Measurements from ENCODE around the gene WNT9B. TPM values are rescaled to one million over a fixed set of nuclear protein-coding genes. Genes with fewer than 3 reads are reported as not detected.

Gene WNT9B
- total RNA-seq, 1 donor from 2014 or later, result not detected

- H3K27ac Mint-ChIP-seq (ENCODE audit: unreplicated experiment), result no peak overlapping the region
- H3K27me3 Mint-ChIP-seq (ENCODE audit: low read depth), result peaks cover 10% of the 10 kb centered on the region
- H3K4me1 Mint-ChIP-seq (ENCODE audit: low read depth), result no peaks in the 10 kb centered on the region
- DNase-seq (ENCODE audit: low spot score), result peak; percentile 69
- H3K4me3 Mint-ChIP-seq (ENCODE audit: unreplicated experiment), result no peak overlapping the region
- TF ChIP-seq CTCF (IDR thresholded peaks at IDR 0.05), result no peak
- no peaks in the 10 kb centered on the region for H3K9me3 Mint-ChIP-seq (ENCODE audit: low read depth)
- H3K36me3 Mint-ChIP-seq (ENCODE audit: low read depth), result no peaks in the 10 kb centered on the region
These were observed 29.6 kb downstream of the WNT9B start for GRCh38 chr17:46881015-46881414.

- no peaks in the 10 kb centered on the region for H3K4me1 Mint-ChIP-seq (ENCODE audit: low read depth)
- H3K4me3 Mint-ChIP-seq (ENCODE audit: unreplicated experiment), result no peak overlapping the region
- H3K27me3 Mint-ChIP-seq (ENCODE audit: low read depth), result peaks cover 11% of the 10 kb centered on the region
- H3K9me3 Mint-ChIP-seq (ENCODE audit: low read depth), result no peaks in the 10 kb centered on the region
- DNase-seq (ENCODE audit: low spot score), result no peak
- H3K36me3 Mint-ChIP-seq (ENCODE audit: low read depth), result no peaks in the 10 kb centered on the region
- TF ChIP-seq CTCF (IDR thresholded peaks at IDR 0.05), result no peak
- H3K27ac Mint-ChIP-seq (ENCODE audit: unreplicated experiment), result no peak overlapping the region
These were observed 31.3 kb downstream of the WNT9B start for GRCh38 chr17:46882666-46883065.

- H3K4me1 Mint-ChIP-seq (ENCODE audit: low read depth), result no peaks in the 10 kb centered on the region
- H3K9me3 Mint-ChIP-seq (ENCODE audit: low read depth), result no peaks in the 10 kb centered on the region
- H3K27me3 Mint-ChIP-seq (ENCODE audit: low read depth), result peaks cover 13% of the 10 kb centered on the region
- DNase-seq (ENCODE audit: low spot score), result no peak
- no peak for TF ChIP-seq CTCF (IDR thresholded peaks at IDR 0.05)
- H3K36me3 Mint-ChIP-seq (ENCODE audit: low read depth), result no peaks in the 10 kb centered on the region
- H3K4me3 Mint-ChIP-seq (ENCODE audit: unreplicated experiment), result no peak overlapping the region
- H3K27ac Mint-ChIP-seq (ENCODE audit: unreplicated experiment), result no peak overlapping the region
These were observed 32.6 kb downstream of the WNT9B start for GRCh38 chr17:46883871-46884520.

GRCh38 chr17:46884552-46884951, 33.2 kb downstream of the WNT9B start:
- no peak for TF ChIP-seq CTCF (IDR thresholded peaks at IDR 0.05)
- DNase-seq (ENCODE audit: low spot score), result no peak
- Mint-ChIP-seq H3K4me3 (ENCODE audit: unreplicated experiment) (no peak overlapping the region), H3K27me3 (ENCODE audit: low read depth) (peaks cover 14% of the 10 kb centered on the region), H3K4me1 (ENCODE audit: low read depth) (no peaks in the 10 kb centered on the region), H3K9me3 (ENCODE audit: low read depth) (no peaks in the 10 kb centered on the region), H3K27ac (ENCODE audit: unreplicated experiment) (no peak overlapping the region), H3K36me3 (ENCODE audit: low read depth) (no peaks in the 10 kb centered on the region)

GRCh38 chr17:46885415-46886309, 34.3 kb downstream of the WNT9B start:
- Mint-ChIP-seq H3K27ac (ENCODE audit: unreplicated experiment) (no peak overlapping the region), H3K9me3 (ENCODE audit: low read depth) (no peaks in the 10 kb centered on the region), H3K4me1 (ENCODE audit: low read depth) (no peaks in the 10 kb centered on the region), H3K4me3 (ENCODE audit: unreplicated experiment) (no peak overlapping the region), H3K27me3 (ENCODE audit: low read depth) (peaks cover 21% of the 10 kb centered on the region), H3K36me3 (ENCODE audit: low read depth) (no peaks in the 10 kb centered on the region)
- no peak for DNase-seq (ENCODE audit: low spot score)
- TF ChIP-seq CTCF (IDR thresholded peaks at IDR 0.05), result no peak
